Nephron (organoid): ENCODE data around the gene DRAM1.

Source experiments
- H3K27ac Mint-ChIP-seq, 3 experiments: 2 replicates each; pipeline ENCODE4 v1.8.0; 2020; ENCODE audit warnings: mixed read lengths in 3 of 3, mild to moderate bottlenecking in 2 of 3, moderate library complexity in 1 of 3
- H3K27me3 Mint-ChIP-seq: 2 replicates; pipeline ENCODE4 v1.8.0; 2021; ENCODE audit warnings: low read depth, mild to moderate bottlenecking, moderate library complexity, mixed read lengths
- H3K36me3 Mint-ChIP-seq: 2 replicates; pipeline ENCODE4 v1.8.0; 2020; ENCODE audit warnings: low read depth, mixed read lengths
- H3K4me1 Mint-ChIP-seq: 2 replicates; pipeline ENCODE4 v1.8.0; 2020; ENCODE audit warnings: mixed read lengths
- H3K4me3 Mint-ChIP-seq, 3 experiments: 2 replicates each; pipeline ENCODE4 v1.8.0; 2020; ENCODE audit warnings: mild to moderate bottlenecking in 3 of 3, mixed read lengths in 3 of 3, moderate library complexity in 2 of 3
- H3K9me3 Mint-ChIP-seq: 2 replicates; pipeline ENCODE4 v1.8.0; 2020; ENCODE audit warnings: mixed read lengths
- TF ChIP-seq, protein P1 (sequence below), 3 experiments: fragments of 200-600 bp; sonication (generic); IDR thresholded peaks; one replicate each; pipeline ENCODE4 v1.5.0; 2021; ENCODE audit warnings: antibody characterized with exemption in 3 of 3; ENCODE audit not compliant: unreplicated experiment in 3 of 3

Gene DRAM1

DNA sequence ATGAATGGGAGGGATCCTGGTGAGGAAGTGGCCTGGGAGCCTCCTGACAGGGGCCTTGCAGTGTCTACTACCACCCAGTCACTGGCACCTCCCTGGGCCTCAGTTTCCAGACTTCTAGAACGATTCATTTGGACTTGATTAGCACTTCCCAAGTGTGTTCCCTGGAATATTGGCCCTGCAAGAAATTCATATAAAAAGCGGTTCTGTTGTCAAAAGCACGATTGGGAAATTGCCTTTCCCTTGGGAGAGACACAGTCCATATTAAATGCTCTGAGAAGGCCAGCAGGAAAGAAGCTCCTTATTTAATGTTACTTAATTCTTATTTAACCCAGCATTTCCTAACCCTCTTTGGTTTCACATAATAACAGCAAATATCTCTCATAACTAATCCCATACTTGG, 61.9 kb downstream of the DRAM1 start:
- Mint-ChIP-seq H3K4me1 (peaks cover 55% of the 10 kb centered on the region), H3K27me3 (no peaks in the 10 kb centered on the region), H3K27ac (peak overlapping the region; percentile 77 to 94 (median 86)), H3K4me3 (no peak overlapping the region), H3K36me3 (no peaks in the 10 kb centered on the region), H3K9me3 (no peaks in the 10 kb centered on the region)
- TF ChIP-seq, protein P1, sequence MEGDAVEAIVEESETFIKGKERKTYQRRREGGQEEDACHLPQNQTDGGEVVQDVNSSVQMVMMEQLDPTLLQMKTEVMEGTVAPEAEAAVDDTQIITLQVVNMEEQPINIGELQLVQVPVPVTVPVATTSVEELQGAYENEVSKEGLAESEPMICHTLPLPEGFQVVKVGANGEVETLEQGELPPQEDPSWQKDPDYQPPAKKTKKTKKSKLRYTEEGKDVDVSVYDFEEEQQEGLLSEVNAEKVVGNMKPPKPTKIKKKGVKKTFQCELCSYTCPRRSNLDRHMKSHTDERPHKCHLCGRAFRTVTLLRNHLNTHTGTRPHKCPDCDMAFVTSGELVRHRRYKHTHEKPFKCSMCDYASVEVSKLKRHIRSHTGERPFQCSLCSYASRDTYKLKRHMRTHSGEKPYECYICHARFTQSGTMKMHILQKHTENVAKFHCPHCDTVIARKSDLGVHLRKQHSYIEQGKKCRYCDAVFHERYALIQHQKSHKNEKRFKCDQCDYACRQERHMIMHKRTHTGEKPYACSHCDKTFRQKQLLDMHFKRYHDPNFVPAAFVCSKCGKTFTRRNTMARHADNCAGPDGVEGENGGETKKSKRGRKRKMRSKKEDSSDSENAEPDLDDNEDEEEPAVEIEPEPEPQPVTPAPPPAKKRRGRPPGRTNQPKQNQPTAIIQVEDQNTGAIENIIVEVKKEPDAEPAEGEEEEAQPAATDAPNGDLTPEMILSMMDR (IDR thresholded peaks at IDR 0.05; ENCODE audit: unreplicated experiment in 3 of 3) = no peak

DNA sequence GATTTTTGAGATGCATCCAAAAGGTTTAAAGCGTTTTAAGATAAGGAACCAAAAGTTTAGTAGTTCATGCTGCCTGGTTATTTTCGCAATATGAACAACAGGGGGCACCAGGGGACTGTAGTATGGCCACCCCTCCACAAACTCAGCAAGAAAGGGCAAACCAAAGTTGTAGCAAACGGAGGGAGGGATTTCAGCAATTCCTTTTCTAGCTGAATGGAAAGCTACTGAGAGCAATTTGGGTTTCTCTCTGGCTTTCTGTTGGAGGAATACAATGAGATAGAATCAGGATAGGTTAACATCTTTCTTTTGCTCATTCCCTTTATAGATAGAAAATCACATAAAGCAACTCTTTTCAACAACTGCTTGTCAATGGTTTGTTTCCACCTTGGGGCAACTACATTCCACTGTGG, 62.5 kb downstream of the DRAM1 start:
- H3K4me3 Mint-ChIP-seq = peak overlapping the region in 1 of 3 experiments; percentile 11
- H3K9me3 Mint-ChIP-seq = no peaks in the 10 kb centered on the region
- H3K36me3 Mint-ChIP-seq = no peaks in the 10 kb centered on the region
- H3K27ac Mint-ChIP-seq = peak overlapping the region; percentile 77 to 94 (median 86)
- TF ChIP-seq, protein P1 (IDR thresholded peaks at IDR 0.05; ENCODE audit: unreplicated experiment in 3 of 3) = peak; percentile 72 to 79 (median 79)
- H3K27me3 Mint-ChIP-seq = no peaks in the 10 kb centered on the region
- H3K4me1 Mint-ChIP-seq = peaks cover 57% of the 10 kb centered on the region

DNA sequence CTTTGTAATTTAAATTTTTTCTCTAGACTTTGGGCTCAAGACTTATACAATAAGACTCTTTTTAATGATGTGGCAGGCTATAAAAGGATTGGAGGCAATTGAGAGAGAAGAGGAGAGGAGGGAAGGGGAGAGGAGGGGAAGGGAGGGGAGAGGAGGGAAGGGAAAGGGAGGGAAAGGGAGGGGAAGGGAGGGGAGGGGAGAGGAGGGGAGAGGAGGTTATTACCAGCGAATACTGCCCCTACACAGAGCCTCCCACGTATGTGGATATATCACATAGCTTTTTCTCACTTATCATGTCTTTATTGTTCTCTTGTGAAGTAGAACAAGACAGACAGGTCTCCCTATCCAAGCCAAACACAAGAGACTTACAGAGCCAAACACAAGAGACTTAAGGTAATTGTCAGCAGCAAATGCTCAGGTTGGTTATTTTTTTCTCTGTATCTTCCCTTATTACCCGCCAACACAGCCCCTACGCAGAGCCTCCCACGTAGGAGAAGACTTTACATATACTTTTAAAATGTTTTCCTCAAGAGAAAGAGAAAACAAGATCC, 63.1 kb downstream of the DRAM1 start:
- TF ChIP-seq, protein P1 (IDR thresholded peaks at IDR 0.05; ENCODE audit: unreplicated experiment in 3 of 3) = no peak
- Mint-ChIP-seq H3K4me1 (peaks cover 60% of the 10 kb centered on the region), H3K36me3 (no peaks in the 10 kb centered on the region), H3K27ac (peak overlapping the region; percentile 77 to 94 (median 86)), H3K4me3 (no peak overlapping the region), H3K9me3 (no peaks in the 10 kb centered on the region), H3K27me3 (no peaks in the 10 kb centered on the region)

DNA sequence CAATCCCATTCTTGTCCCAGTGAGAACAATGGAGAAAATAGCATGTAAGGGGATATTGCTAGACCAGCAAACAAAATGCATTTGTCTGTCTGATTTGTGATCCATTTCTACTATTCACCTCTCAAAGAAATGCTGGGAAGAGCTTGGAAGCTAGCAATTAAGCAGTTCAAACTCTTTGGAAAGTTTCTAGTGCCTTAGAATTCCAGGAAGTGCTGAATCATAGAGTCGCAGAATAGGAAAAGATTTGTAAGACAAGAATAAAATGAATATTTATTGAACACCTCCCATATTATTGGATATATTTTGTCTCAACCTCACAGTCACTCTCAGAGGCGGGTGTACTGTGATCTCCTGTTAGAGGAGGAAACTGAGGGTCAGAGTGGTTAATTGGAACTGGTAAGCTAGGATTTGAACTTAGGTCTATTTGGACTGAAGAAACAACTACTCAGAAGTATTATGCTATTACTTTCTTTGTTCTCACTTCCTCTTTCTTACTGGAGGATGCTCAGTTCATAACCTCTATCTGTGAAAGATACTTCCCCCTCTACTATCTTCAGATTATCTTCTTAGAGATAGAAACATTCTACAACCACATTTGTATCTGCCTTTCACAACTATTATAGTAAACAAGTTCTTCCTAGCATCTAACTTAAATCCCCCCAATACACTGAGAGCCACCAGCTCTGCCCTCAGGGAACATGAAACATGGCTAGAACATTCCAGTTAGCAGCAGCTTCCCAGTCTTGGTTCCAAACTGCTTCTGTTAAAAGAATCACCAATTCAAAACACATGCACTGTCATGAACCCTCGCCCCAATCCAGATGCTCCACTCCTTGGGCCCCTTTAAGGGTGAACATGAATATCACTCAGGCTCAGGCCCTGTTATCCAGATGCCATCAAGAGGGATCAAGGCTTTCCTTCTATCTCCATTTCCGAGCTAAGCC, 64.2 kb downstream of the DRAM1 start:
- H3K4me3 Mint-ChIP-seq = no peak overlapping the region
- peaks cover 61% of the 10 kb centered on the region for H3K4me1 Mint-ChIP-seq
- no peaks in the 10 kb centered on the region for H3K27me3 Mint-ChIP-seq
- peak overlapping the region in 2 of 3 experiments; percentile 86 to 94 for H3K27ac Mint-ChIP-seq
- TF ChIP-seq, protein P1 (IDR thresholded peaks at IDR 0.05; ENCODE audit: unreplicated experiment in 3 of 3) = no peak
- H3K9me3 Mint-ChIP-seq = no peaks in the 10 kb centered on the region
- H3K36me3 Mint-ChIP-seq = no peaks in the 10 kb centered on the region

DNA sequence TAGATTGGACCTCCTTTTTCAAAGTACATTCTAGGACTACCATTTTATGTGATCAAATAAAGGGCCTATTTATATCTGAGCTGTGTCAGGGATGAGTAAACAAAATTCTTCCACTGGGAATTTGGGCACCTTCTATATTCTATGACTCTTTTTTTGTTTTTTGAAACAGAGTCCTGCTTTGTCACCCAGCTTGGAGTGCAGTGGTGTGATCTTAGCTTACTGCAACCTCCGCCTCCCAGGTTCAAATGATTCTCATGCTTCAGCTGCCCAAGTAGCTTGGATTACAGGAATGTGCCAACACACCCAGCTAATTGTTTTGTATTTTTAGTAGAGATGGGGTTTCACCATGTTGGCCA, 64.8 kb downstream of the DRAM1 start:
- Mint-ChIP-seq H3K27me3 (no peaks in the 10 kb centered on the region), H3K36me3 (no peaks in the 10 kb centered on the region), H3K27ac (peak overlapping the region in 2 of 3 experiments; percentile 86 to 94), H3K9me3 (no peaks in the 10 kb centered on the region), H3K4me3 (no peak overlapping the region), H3K4me1 (peaks cover 55% of the 10 kb centered on the region)
- TF ChIP-seq, protein P1 (IDR thresholded peaks at IDR 0.05; ENCODE audit: unreplicated experiment in 3 of 3) = no peak
